Measurements from ENCODE around the gene UBE2L5. TPM values are rescaled to one million over a fixed set of nuclear protein-coding genes. Genes with fewer than 3 reads are reported as not detected.

The UBE2L5 gene
- total RNA-seq, 1 experiment from 2014 or later = not detected

GRCh38 chr13:30398601-30399072, 23.7 kb upstream of the UBE2L5 start:
- no peak overlapping the region for H3K27ac ChIP-seq (ENCODE audit: low read length)
- no peak for DNase-seq
- POLR2A ChIA-PET (ENCODE audit: unreplicated experiment) = no interaction called here
- H3K9me2 ChIP-seq (replicated peaks; ENCODE audit: low read length) = no peaks in the 10 kb centered on the region
- H3K9ac ChIP-seq (ENCODE audit: low read length) = no peak overlapping the region
- H3K9me3 ChIP-seq (ENCODE audit: low read length) = no peaks in the 10 kb centered on the region
- no TSS peak for BruUV-seq (replicated peaks)
- no peaks in the 10 kb centered on the region for H3K27me3 ChIP-seq (ENCODE audit: low read length)
- no peak for ATAC-seq
- H3K36me3 ChIP-seq (ENCODE audit: low read depth, low read length) = no peaks in the 10 kb centered on the region
- CTCF ChIA-PET = no interaction called here
- no peak overlapping the region for H3K4me3 ChIP-seq (ENCODE audit: low read length)
- no peak overlapping the region for H3K4me2 ChIP-seq (ENCODE audit: low read length)
- intact Hi-C loops (cut with micrococcal nuclease) = no loop called here
- H3F3A ChIP-seq (ENCODE audit: low read length, unreplicated experiment) = no peaks in the 10 kb centered on the region
- no peaks in the 10 kb centered on the region for H4K20me1 ChIP-seq (ENCODE audit: low read length)
- TF ChIP-seq EZH2 (IDR thresholded peaks at IDR 0.05; ENCODE audit: low read length, unreplicated experiment) (no peak), CTCF (conservative IDR thresholded peaks at IDR 0.05; ENCODE audit: low read depth, low read length) (no peak), EZH2phosphoT487 (IDR thresholded peaks at IDR 0.05; ENCODE audit: borderline replicate concordance, low read length) (no peak)
- H3K4me1 ChIP-seq (ENCODE audit: insufficient read depth, low read length) = peaks cover 5% of the 10 kb centered on the region
- H2AFZ ChIP-seq (ENCODE audit: low read length) = no peak overlapping the region
- no peaks in the 10 kb centered on the region for H3K79me2 ChIP-seq (ENCODE audit: low read length)

GRCh38 chr13:30400376-30400775, 21.9 kb upstream of the UBE2L5 start:
- Histone ChIP-seq H3F3A (ENCODE audit: low read length, unreplicated experiment) (no peaks in the 10 kb centered on the region), H3K4me2 (ENCODE audit: low read length) (no peak overlapping the region), H3K9me2 (replicated peaks; ENCODE audit: low read length) (no peaks in the 10 kb centered on the region), H4K20me1 (ENCODE audit: low read length) (no peaks in the 10 kb centered on the region), H2AFZ (ENCODE audit: low read length) (no peak overlapping the region), H3K27ac (ENCODE audit: low read length) (no peak overlapping the region), H3K9ac (ENCODE audit: low read length) (no peak overlapping the region), H3K27me3 (ENCODE audit: low read length) (no peaks in the 10 kb centered on the region), H3K9me3 (ENCODE audit: low read length) (no peaks in the 10 kb centered on the region), H3K79me2 (ENCODE audit: low read length) (no peaks in the 10 kb centered on the region), H3K4me1 (ENCODE audit: insufficient read depth, low read length) (peaks cover 5% of the 10 kb centered on the region), H3K4me3 (ENCODE audit: low read length) (no peak overlapping the region), H3K36me3 (ENCODE audit: low read depth, low read length) (no peaks in the 10 kb centered on the region)
- ChIA-PET CTCF (no interaction called here), POLR2A (ENCODE audit: unreplicated experiment) (no interaction called here)
- no peak for TF ChIP-seq CTCF (conservative IDR thresholded peaks at IDR 0.05; ENCODE audit: low read depth, low read length)
- TF ChIP-seq EZH2phosphoT487 (IDR thresholded peaks at IDR 0.05; ENCODE audit: borderline replicate concordance, low read length) = no peak
- TF ChIP-seq EZH2 (IDR thresholded peaks at IDR 0.05; ENCODE audit: low read length, unreplicated experiment) = no peak
- ATAC-seq = no peak
- no peak for DNase-seq
- intact Hi-C loops (cut with micrococcal nuclease) = loop anchor here (10.0 kb wide), 1 partner anchor 54 kb away; no protein-coding TSS in a partner anchor
- BruUV-seq (replicated peaks) = no TSS peak

- Histone ChIP-seq H3K79me2 (ENCODE audit: low read length) (no peaks in the 10 kb centered on the region), H3K36me3 (ENCODE audit: low read depth, low read length) (no peaks in the 10 kb centered on the region), H3F3A (ENCODE audit: low read length, unreplicated experiment) (no peaks in the 10 kb centered on the region), H3K9me2 (replicated peaks; ENCODE audit: low read length) (no peaks in the 10 kb centered on the region), H3K9ac (ENCODE audit: low read length) (no peak overlapping the region), H3K4me1 (ENCODE audit: insufficient read depth, low read length) (peaks cover 1% of the 10 kb centered on the region), H4K20me1 (ENCODE audit: low read length) (no peaks in the 10 kb centered on the region), H3K9me3 (ENCODE audit: low read length) (no peaks in the 10 kb centered on the region), H3K4me3 (ENCODE audit: low read length) (no peak overlapping the region), H3K27me3 (ENCODE audit: low read length) (no peaks in the 10 kb centered on the region), H2AFZ (ENCODE audit: low read length) (no peak overlapping the region), H3K4me2 (ENCODE audit: low read length) (no peak overlapping the region), H3K27ac (ENCODE audit: low read length) (no peak overlapping the region)
- POLR2A ChIA-PET (ENCODE audit: unreplicated experiment) = no interaction called here
- TF ChIP-seq EZH2 (IDR thresholded peaks at IDR 0.05; ENCODE audit: low read length, unreplicated experiment) (no peak), CTCF (conservative IDR thresholded peaks at IDR 0.05; ENCODE audit: low read depth, low read length) (no peak), EZH2phosphoT487 (IDR thresholded peaks at IDR 0.05; ENCODE audit: borderline replicate concordance, low read length) (no peak)
- no TSS peak for BruUV-seq (replicated peaks)
- intact Hi-C loops (cut with micrococcal nuclease) = loop anchor here (10.0 kb wide), 1 partner anchor 53 kb away; no protein-coding TSS in a partner anchor
- ATAC-seq (no peak), DNase-seq (no peak)
- CTCF ChIA-PET = no interaction called here
Measured at GRCh38 chr13:30401347-30401746, 20.9 kb upstream of the UBE2L5 start.

Measured in PC-3 (cell line).